GM21723 (cell line): ENCODE measurements around the gene ANKMY1.

Source experiments
- ATAC-seq: cut with Tn5 transposase; IDR thresholded peaks from one replicate; pipeline ENCODE4 v1.9.1; 2021; ENCODE audit warnings: mild to moderate bottlenecking, moderate library complexity; ENCODE audit not compliant: unreplicated experiment

ANKMY1 gene

GRCh38 chr2:240438810-240439697, 118.7 kb downstream of the ANKMY1 start:
- no peak for ATAC-seq

GRCh38 chr2:240437861-240438809, 119.7 kb downstream of the ANKMY1 start:
- ATAC-seq, result no peak

- ATAC-seq, result no peak
Measured at GRCh38 chr2:240437551-240437860, 120.3 kb downstream of the ANKMY1 start.

GRCh38 chr2:240436683-240437550, 120.9 kb downstream of the ANKMY1 start:
- no peak for ATAC-seq

- peak; percentile 21 for ATAC-seq
Measured at GRCh38 chr2:240435948-240436682, 121.7 kb downstream of the ANKMY1 start.

GRCh38 chr2:240435457-240435947, 122.3 kb downstream of the ANKMY1 start, which contains the start of gene GPC1:
GPC1 (plus strand) TSS chr2:240435663; CDS start chr2:240435919, 256 bp downstream.
- ATAC-seq, result peak; percentile 61

- peak; percentile 69 for ATAC-seq
Measured at GRCh38 chr2:240434728-240435456, 122.9 kb downstream of the ANKMY1 start.

GRCh38 chr2:240433973-240434727, 123.6 kb downstream of the ANKMY1 start:
- no peak for ATAC-seq

- ATAC-seq, result no peak
Measured at GRCh38 chr2:240432820-240433801, 124.7 kb downstream of the ANKMY1 start.

GRCh38 chr2:240432430-240432819, 125.4 kb downstream of the ANKMY1 start:
- no peak for ATAC-seq

GRCh38 chr2:240431661-240432424, 125.9 kb downstream of the ANKMY1 start:
- ATAC-seq, result no peak

GRCh38 chr2:240431271-240431660, 126.5 kb downstream of the ANKMY1 start:
- no peak for ATAC-seq

- ATAC-seq, result no peak
Measured at GRCh38 chr2:240430595-240430994, 127.2 kb downstream of the ANKMY1 start.

- no peak for ATAC-seq
Measured at GRCh38 chr2:240429872-240430491, 127.8 kb downstream of the ANKMY1 start.
